Measurements from ENCODE around the gene ATP2B2.

The ATP2B2 gene

DNA sequence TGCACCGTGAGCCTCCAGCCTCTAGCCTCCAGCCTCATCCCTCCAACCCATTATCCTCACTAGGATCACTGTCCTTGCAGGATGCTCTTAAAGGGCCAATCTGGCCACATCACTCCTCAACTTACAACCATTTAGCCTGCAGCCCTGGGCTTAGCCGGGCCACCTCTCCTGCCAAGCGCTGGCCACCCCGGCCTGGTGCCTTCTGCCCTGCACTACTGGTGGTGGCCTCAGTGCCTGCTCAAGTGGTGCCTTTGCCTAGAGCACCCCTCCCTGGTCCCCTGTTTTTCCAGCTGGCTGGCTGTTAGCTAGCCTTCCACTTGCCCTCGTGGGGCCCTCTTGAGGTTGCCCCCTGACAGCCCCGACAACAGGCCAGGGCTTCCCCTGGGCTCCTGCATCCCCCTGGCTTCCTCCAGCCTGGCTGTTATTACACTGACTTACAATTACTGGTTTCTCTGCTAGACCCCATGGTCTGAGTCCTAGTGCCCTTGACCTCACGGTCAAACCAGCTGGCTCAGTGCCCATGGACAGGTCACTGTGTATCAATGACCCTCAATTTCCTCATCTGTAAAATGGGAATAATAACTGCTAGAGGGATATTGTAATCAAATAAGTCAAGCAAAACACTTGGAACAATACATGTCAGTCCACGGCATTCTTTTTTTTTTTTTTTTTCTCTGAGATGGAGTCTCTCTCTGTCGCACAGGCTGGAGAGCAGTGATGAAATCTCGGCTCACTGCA, 15.5 kb downstream of the ATP2B2 start:
- no peak overlapping the region for H3K4me3 ChIP-seq (ENCODE audit: low read depth, low read length)
- DNase-seq (ENCODE audit: low read depth): no peak
- TF ChIP-seq, protein P1, sequence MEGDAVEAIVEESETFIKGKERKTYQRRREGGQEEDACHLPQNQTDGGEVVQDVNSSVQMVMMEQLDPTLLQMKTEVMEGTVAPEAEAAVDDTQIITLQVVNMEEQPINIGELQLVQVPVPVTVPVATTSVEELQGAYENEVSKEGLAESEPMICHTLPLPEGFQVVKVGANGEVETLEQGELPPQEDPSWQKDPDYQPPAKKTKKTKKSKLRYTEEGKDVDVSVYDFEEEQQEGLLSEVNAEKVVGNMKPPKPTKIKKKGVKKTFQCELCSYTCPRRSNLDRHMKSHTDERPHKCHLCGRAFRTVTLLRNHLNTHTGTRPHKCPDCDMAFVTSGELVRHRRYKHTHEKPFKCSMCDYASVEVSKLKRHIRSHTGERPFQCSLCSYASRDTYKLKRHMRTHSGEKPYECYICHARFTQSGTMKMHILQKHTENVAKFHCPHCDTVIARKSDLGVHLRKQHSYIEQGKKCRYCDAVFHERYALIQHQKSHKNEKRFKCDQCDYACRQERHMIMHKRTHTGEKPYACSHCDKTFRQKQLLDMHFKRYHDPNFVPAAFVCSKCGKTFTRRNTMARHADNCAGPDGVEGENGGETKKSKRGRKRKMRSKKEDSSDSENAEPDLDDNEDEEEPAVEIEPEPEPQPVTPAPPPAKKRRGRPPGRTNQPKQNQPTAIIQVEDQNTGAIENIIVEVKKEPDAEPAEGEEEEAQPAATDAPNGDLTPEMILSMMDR (IDR thresholded peaks at IDR 0.05; ENCODE audit: low read depth, low read length, missing control alignments): no peak

DNA sequence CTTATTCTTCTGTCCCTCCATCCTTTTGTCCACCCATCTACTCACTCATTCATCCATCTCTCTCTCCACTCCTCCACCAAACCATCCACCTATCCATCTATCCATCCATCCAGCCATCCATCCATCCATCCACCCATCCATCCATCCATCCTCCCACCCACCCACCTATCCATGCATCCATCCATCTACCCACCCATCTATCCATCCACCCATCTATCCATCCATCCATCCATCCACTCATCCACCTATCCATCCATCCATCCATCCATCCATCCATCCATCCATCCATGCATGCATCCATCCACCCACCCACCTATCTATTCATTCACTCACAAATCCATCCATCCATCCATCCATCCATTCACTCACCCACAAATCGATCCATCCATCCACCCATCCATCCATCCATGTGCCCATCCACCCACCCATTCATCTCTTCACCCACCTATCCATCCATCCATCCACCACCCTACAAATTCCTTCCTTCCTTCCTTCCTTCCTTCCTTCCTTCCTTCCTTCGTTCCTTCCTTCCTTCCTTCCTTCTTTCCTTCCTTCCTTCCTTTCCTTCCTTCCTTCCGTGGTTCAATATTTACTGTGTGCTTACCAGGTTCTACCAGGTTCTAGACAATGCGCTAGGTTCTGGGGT, 17.3 kb downstream of the ATP2B2 start:
- DNase-seq (ENCODE audit: low read depth): no peak
- TF ChIP-seq, protein P1 (IDR thresholded peaks at IDR 0.05; ENCODE audit: low read depth, low read length, missing control alignments): no peak
- no peak overlapping the region for H3K4me3 ChIP-seq (ENCODE audit: low read depth, low read length)

DNA sequence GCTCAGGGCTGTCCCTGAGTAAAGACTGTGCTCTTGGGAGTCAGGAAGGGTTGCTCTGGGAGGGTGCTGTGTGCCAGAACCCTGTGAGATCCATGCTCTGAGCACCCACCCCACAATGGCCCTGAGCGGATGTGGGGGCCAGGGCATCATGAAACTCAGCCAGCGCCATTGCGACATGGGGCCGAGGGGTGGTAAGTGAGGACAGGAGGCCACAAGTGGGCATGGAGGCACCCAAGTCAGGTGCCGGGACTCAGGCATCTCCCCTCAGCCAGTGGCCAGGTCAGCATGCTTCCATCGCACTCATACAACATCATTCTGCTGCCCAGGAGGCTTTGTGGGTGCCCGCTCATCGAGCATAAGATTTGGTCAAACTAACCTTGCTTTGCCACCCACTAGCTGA, 19.6 kb downstream of the ATP2B2 start:
- TF ChIP-seq, protein P1 (IDR thresholded peaks at IDR 0.05; ENCODE audit: low read depth, low read length, missing control alignments): no peak
- DNase-seq (ENCODE audit: low read depth): no peak
- no peak overlapping the region for H3K4me3 ChIP-seq (ENCODE audit: low read depth, low read length)

DNA sequence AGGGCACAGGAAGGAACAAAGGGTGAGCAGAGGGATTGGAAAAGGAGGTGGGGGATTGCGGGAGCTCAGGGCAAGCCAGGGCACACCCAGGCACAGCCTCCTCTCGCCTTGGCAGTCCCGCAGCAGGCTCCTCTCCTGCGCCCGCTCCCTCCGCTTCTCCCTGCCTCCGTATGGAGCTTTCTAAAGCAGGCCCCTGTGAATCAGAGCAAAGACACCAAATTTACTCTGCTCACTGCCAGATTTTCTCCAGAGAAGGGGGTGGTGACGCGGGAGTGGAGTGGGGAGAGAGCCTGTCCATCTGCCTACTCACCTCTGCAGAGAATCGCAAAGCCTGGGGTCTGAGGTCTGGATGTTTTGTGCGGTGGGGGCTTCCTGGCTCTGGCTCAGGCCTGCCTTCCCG, 20.0 kb downstream of the ATP2B2 start:
- no peak for DNase-seq (ENCODE audit: low read depth)
- H3K4me3 ChIP-seq (ENCODE audit: low read depth, low read length): no peak overlapping the region
- TF ChIP-seq, protein P1 (IDR thresholded peaks at IDR 0.05; ENCODE audit: low read depth, low read length, missing control alignments): no peak

DNA sequence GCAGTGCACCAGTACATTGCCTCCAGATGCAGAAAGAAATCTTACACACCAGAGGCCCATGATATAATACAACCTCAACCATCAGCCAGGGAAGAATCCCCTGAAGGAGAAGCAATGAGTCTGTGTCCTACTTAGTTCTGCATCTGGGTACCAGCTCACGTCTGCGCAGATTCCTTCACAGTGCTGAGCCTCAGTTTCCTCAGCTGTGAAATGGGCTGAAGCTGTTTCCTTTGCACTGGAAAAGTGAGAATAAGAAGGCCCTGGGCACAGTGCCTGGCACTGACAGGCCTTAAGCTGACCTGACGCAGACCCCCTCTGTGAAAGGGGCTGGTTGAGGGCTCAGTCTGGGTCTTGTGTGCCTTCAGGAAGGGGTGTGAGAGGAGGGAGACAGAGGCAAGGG, 20.7 kb downstream of the ATP2B2 start:
- H3K4me3 ChIP-seq (ENCODE audit: low read depth, low read length): no peak overlapping the region
- TF ChIP-seq, protein P1 (IDR thresholded peaks at IDR 0.05; ENCODE audit: low read depth, low read length, missing control alignments): no peak
- DNase-seq (ENCODE audit: low read depth): no peak

DNA sequence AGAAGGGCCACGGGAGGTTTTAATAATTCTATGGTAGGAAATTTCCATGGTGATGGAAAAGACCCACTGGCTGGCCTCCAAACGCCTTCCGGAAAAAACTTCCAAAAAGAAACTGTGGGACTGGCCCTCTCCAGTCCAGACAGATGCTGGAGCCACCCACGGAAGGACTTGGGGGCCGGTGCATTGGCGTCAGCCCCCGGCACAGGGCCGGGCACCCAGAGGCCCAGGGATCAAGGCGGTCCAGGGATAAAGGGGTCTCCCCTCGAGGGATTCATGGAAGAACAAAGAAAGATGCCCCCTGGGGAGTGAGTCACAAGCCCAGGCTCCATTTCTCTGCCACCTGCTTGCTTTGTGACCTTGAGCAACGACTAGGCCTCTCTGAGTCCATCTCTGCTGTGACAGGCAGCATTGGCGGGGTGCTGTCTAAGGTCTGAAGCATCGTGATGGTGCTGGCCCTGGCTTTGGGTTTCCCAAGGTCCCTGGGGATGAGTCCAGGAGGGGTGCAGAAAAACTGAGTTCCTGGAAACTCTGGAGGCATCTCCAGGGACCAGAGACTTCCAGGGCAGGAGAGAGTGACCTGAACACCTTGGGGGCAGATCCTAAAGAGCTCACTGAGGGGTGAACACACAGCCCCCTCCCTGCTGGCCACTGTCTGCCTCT, 21.6 kb downstream of the ATP2B2 start:
- DNase-seq (ENCODE audit: low read depth): no peak
- no peak overlapping the region for H3K4me3 ChIP-seq (ENCODE audit: low read depth, low read length)
- TF ChIP-seq, protein P1 (IDR thresholded peaks at IDR 0.05; ENCODE audit: low read depth, low read length, missing control alignments): no peak
